Endothelial cell of umbilical vein (primary cell): ENCODE results near the gene KRTAP9-8. TPM values are rescaled to one million over a fixed set of nuclear protein-coding genes. Genes with fewer than 3 reads are reported as not detected.
A peak's percentile ranks its signal among the peaks of the same experiment; 100 is the strongest.
"Not testable (repeated sequence)": the region's sequence is repeated elsewhere in the genome, so short reads cannot be mapped to it uniquely, and the experiment has no call there.

Experiments
- BruUV-seq: library from RNA; stranded (reverse); fragments of 400-500 nt; replicated peaks from 2 replicates; lab custom pipeline; 2021; lab: Mats Ljungman, UMichigan
- CTCF ChIA-PET: fragments of 300-600, 350-600 bp; sonication (Branson Sonifier 250); formaldehyde crosslinking; loops from one replicate; lab custom pipeline; 2021; ENCODE audit warnings: antibody characterized with exemption, inconsistent platforms; lab: Charles Lee
- POLR2A ChIA-PET: fragments of 300-600, 350-600 bp; sonication (Branson Sonifier 250); formaldehyde crosslinking; loops from one replicate; lab custom pipeline; 2021; ENCODE audit warnings: antibody characterized with exemption, inconsistent platforms; lab: Charles Lee
- DNase-seq: peaks from one replicate; pipeline ENCODE4 v3.0.0-alpha.2; 2011; ENCODE audit warnings: low read depth, low spot score
- FAIRE-seq: peaks from 2 replicates; lab custom pipeline; 2011; peaks lifted over from hg19 to GRCh38; lab: Jason Lieb, UNC
- H2AFZ ChIP-seq: 2 replicates; pipeline ENCODE4 v1.6.0; 2012; ENCODE audit warnings: low read depth, low read length, control low read depth, inconsistent platforms
- H3K27ac ChIP-seq: 2 replicates; pipeline ENCODE4 v1.5.1; 2011; ENCODE audit warnings: low read depth, mild to moderate bottlenecking, control low read depth, low read length, moderate library complexity; ENCODE audit not compliant: insufficient read depth
- H3K27me3 ChIP-seq, 2 experiments: 2 replicates each; pipeline versions ENCODE4 v1.6.0 to v1.6.1; 2011; ENCODE audit warnings: low read length in 2 of 2, mixed read lengths in 1 of 2; ENCODE audit not compliant: control insufficient read depth in 2 of 2, insufficient read depth in 2 of 2
- H3K36me3 ChIP-seq, 2 experiments: 2 replicates in 1 of 2; 3 replicates in 1 of 2; pipeline ENCODE4 v1.5.1; 2011; ENCODE audit warnings: low read length in 2 of 2, mild to moderate bottlenecking in 1 of 2, moderate library complexity in 1 of 2; ENCODE audit not compliant: control insufficient read depth in 2 of 2, insufficient read depth in 2 of 2; ENCODE audit errors: extremely low read depth in 1 of 2
- H3K4me1 ChIP-seq: 3 replicates; pipeline ENCODE4 v1.5.1; 2011; ENCODE audit warnings: mild to moderate bottlenecking, low read length; ENCODE audit not compliant: control insufficient read depth, insufficient read depth; ENCODE audit errors: extremely low read depth
- H3K4me2 ChIP-seq: 2 replicates; pipeline ENCODE4 v1.6.1; 2011; ENCODE audit warnings: low read length, control low read depth, mixed read lengths; ENCODE audit not compliant: insufficient read depth
- H3K4me3 ChIP-seq, 3 experiments: fragments of 200-600 bp in 1 of 3; sonication (generic), shearing (Covaris generic) in 1 of 3; replicated peaks in 1 of 3; 2 replicates each; pipeline ENCODE4 v1.5.1; 2011 to 2016; ENCODE audit warnings: control low read depth in 3 of 3, low read length in 3 of 3, mild to moderate bottlenecking in 2 of 3, inconsistent platforms in 1 of 3, low read depth in 1 of 3, moderate library complexity in 1 of 3; ENCODE audit not compliant: insufficient read depth in 1 of 3
- H3K79me2 ChIP-seq: 2 replicates; pipeline ENCODE4 v1.6.0; 2012; ENCODE audit warnings: low read length, inconsistent platforms; ENCODE audit not compliant: control insufficient read depth, insufficient read depth
- H3K9ac ChIP-seq: replicated peaks from 2 replicates; pipeline ENCODE3; 2011; ENCODE audit warnings: low read length, control low read depth; ENCODE audit not compliant: insufficient read depth; ENCODE audit errors: extremely low read depth
- H3K9me1 ChIP-seq: replicated peaks from 3 replicates; pipeline ENCODE4 v1.6.0; 2011; ENCODE audit warnings: mild to moderate bottlenecking, low read length; ENCODE audit not compliant: control insufficient read depth, insufficient read depth; ENCODE audit errors: extremely low read depth
- H3K9me3 ChIP-seq: replicated peaks from 2 replicates; pipeline ENCODE4 v1.5.1; 2012; ENCODE audit warnings: low read length, inconsistent platforms; ENCODE audit not compliant: control insufficient read depth, insufficient read depth
- H4K20me1 ChIP-seq: replicated peaks from 2 replicates; pipeline ENCODE3; 2011; ENCODE audit warnings: mild to moderate bottlenecking, low read length; ENCODE audit not compliant: control insufficient read depth, insufficient read depth; ENCODE audit errors: extremely low read depth
- CTCF ChIP-seq, 2 donors: IDR thresholded peaks; 1 replicate in 1 of 2; 2 replicates in 1 of 2; pipeline ENCODE4 v1.5.1; 2011; ENCODE audit warnings: low read length in 2 of 2, mild to moderate bottlenecking in 2 of 2, moderate library complexity in 2 of 2, control low read depth in 1 of 2, inconsistent platforms in 1 of 2, low read depth in 1 of 2; ENCODE audit not compliant: insufficient read depth in 1 of 2; ENCODE audit errors: extremely low read depth in 1 of 2
- EZH2 ChIP-seq: IDR thresholded peaks from 2 replicates; pipeline ENCODE4 v1.6.1; 2012; ENCODE audit warnings: borderline replicate concordance, low read depth, mild to moderate bottlenecking, moderate library complexity, low read length, inconsistent platforms; ENCODE audit not compliant: severe bottlenecking
- FOS ChIP-seq: IDR thresholded peaks from 2 replicates; pipeline ENCODE4 v1.6.1; 2011; ENCODE audit warnings: mild to moderate bottlenecking, low read length, moderate library complexity, borderline replicate concordance; ENCODE audit not compliant: insufficient read depth
- GATA2 ChIP-seq: IDR thresholded peaks from 2 replicates; pipeline ENCODE4 v1.7.0; 2011; ENCODE audit warnings: low read depth, mild to moderate bottlenecking, moderate library complexity, mixed read lengths, low read length; ENCODE audit not compliant: insufficient read length, insufficient read depth
- JUN ChIP-seq: IDR thresholded peaks from 2 replicates; pipeline ENCODE4 v1.6.1; 2011; ENCODE audit warnings: borderline replicate concordance, low read depth; ENCODE audit not compliant: insufficient read length, insufficient read depth
- MAX ChIP-seq: IDR thresholded peaks from 2 replicates; pipeline ENCODE4 v1.6.1; 2011; ENCODE audit not compliant: insufficient read depth, insufficient read length
- MYC ChIP-seq: IDR thresholded peaks from one replicate; pipeline ENCODE4 v1.6.1; 2011; ENCODE audit warnings: mild to moderate bottlenecking, low read depth, low read length
- POLR2A ChIP-seq: IDR thresholded peaks from 2 replicates; pipeline ENCODE4 v1.6.1; 2012; ENCODE audit warnings: low read depth, mild to moderate bottlenecking, control low read depth, low read length
- POLR2AphosphoS5 ChIP-seq: IDR thresholded peaks from 2 replicates; pipeline ENCODE4 v1.6.1; 2012; ENCODE audit warnings: low read depth, mild to moderate bottlenecking, control low read depth, low read length, moderate library complexity; ENCODE audit not compliant: insufficient read depth
- dilution Hi-C: fragments of 300-500 bp; cut with MboI; formaldehyde crosslinking; loops from one replicate; pipeline ENCODE4 v1.15.0; 2019; ENCODE audit warnings: low sequenced_read_pairs; ENCODE audit not compliant: extremely low pct_ligation_motif_present
- intact Hi-C: fragments of 100-400 bp; cut with micrococcal nuclease; formaldehyde crosslinking; loops from one replicate; pipeline ENCODE4 v1.10.0; 2022
- polyA plus RNA-seq, 4 experiments: library from polyadenylated mRNA; depleted of rRNA in 3 of 4; stranded (reverse) in 3 of 4; unstranded in 1 of 4; fragments of >200 nt; gene quantifications; 2 replicates each; pipeline versions ENCODE4 v1.2.1 to v1.2.3, GENCODE V29; 2011 to 2012; ENCODE audit warnings: missing spikeins in 1 of 4
- total RNA-seq: library from RNA; stranded (reverse); gene quantifications from 2 replicates; pipeline ENCODE4 v1.2.3, GENCODE V29; 2021

KRTAP9-8 gene
- total and polyA plus RNA-seq, 2 donors (not counting 3 experiments of a cell fraction or from before 2014, with no cell fraction given) = not detected

- dilution Hi-C loops = no loop called here
- ChIA-PET POLR2A (no interaction called here), CTCF (no interaction called here)
- Histone ChIP-seq H3K27me3 (no peaks in the 10 kb centered on the region), H3K9me1 (no peaks in the 10 kb centered on the region), H3K36me3 (no peaks in the 10 kb centered on the region), H3K4me1 (no peaks in the 10 kb centered on the region), H3K4me3 (no peak overlapping the region), H3K9ac (no peak overlapping the region), H4K20me1 (no peaks in the 10 kb centered on the region), H3K4me2 (no peak overlapping the region), H3K27ac (no peak overlapping the region), H3K79me2 (no peaks in the 10 kb centered on the region), H3K9me3 (no peaks in the 10 kb centered on the region), H2AFZ (no peak overlapping the region)
- no peak for FAIRE-seq
- TF ChIP-seq POLR2A (no peak), EZH2 (no peak), MAX (no peak), POLR2AphosphoS5 (no peak), FOS (no peak), CTCF (IDR thresholded peaks at IDR 0.05; ENCODE audit: extremely low read depth in 1 of 2, insufficient read depth in 1 of 2, low read depth in 1 of 2, low read length in 2 of 2) (no peak), JUN (no peak), GATA2 (no peak), MYC (no peak)
- DNase-seq = peak; percentile 0
- BruUV-seq = no TSS peak
- intact Hi-C loops = no loop called here
Measured at GRCh38 chr17:41254861-41255260, 17.1 kb downstream of the KRTAP9-8 start.

GRCh38 chr17:41255381-41256290 lies 17.8 kb downstream of the KRTAP9-8 start, which contains the start of gene KRTAP9-9:
Gene KRTAP9-9 (plus strand): TSS chr17:41255384.
- intact Hi-C loops, BruUV-seq, CTCF ChIA-PET, dilution Hi-C loops, H3K4me2 ChIP-seq, H3K4me3 ChIP-seq, H3K27me3 ChIP-seq, H3K36me3 ChIP-seq, H4K20me1 ChIP-seq, FAIRE-seq, H3K79me2 ChIP-seq, H2AFZ ChIP-seq, H3K4me1 ChIP-seq, H3K9me3 ChIP-seq, H3K9me1 ChIP-seq, H3K27ac ChIP-seq, H3K9ac ChIP-seq, POLR2A ChIA-PET: not testable (repeated sequence)
- peak; percentile 0 for DNase-seq
